ENCODE data around the gene DRD5.

DNA sequence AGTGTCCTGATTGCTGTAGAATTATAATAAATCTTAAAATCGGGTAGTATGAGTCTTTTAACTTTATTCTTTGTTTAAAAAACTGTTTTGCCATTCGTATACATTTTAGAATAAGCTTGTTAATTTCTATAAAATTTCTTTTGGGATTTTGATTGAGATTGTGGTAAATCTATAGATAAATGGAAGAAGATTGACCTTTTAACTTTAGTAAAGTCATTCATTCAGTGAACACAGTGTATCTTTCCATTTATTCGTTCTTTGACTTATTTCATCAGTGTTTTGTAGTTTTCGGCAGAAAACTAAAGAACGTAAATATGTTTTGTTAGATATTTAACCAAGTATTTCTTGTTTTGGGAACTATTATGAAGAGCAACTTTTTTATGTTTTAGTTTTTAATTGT is 38.9 kb downstream of the DRD5 start:
- TF ChIP-seq, protein P1, sequence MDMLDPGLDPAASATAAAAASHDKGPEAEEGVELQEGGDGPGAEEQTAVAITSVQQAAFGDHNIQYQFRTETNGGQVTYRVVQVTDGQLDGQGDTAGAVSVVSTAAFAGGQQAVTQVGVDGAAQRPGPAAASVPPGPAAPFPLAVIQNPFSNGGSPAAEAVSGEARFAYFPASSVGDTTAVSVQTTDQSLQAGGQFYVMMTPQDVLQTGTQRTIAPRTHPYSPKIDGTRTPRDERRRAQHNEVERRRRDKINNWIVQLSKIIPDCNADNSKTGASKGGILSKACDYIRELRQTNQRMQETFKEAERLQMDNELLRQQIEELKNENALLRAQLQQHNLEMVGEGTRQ (IDR thresholded peaks at IDR 0.05; ENCODE audit: borderline replicate concordance, low read depth, low read length), result no peak
- no peak for TF ChIP-seq MEF2B (IDR thresholded peaks at IDR 0.05; ENCODE audit: partially characterized antibody, poor library complexity, severe bottlenecking)

Measured in GM12878 (cell line).